ENCODE data around the gene ANXA1. TPM values are rescaled to one million over a fixed set of nuclear protein-coding genes. Genes with fewer than 3 reads are reported as not detected.

ANXA1 gene
- total and polyA plus RNA-seq, 4 experiments from 2014 or later: 324 to 1,202 (median 478) TPM

GRCh38 chr9:73213300-73213699, 61.6 kb downstream of the ANXA1 start:
- no peak for DNase-seq
- no peaks in the 10 kb centered on the region for H3K4me1 ChIP-seq (ENCODE audit: insufficient read depth, low read length)
- H3K4me3 ChIP-seq (ENCODE audit: low read length in 2 of 2): no peak overlapping the region
- H3K27ac ChIP-seq (ENCODE audit: low read depth, low read length): no peak overlapping the region
- ChIA-PET POLR2A (ENCODE audit: partially characterized antibody) (no interaction called here), CTCF (ENCODE audit: partially characterized antibody) (interaction anchor here (1.1 kb wide), 1 partner anchor 9 kb away, joined by 3 read pairs; no protein-coding TSS in a partner anchor)
- peaks cover 7 to 9% of the 10 kb centered on the region in 2 donors for H3K27me3 Mint-ChIP-seq
- H3K36me3 ChIP-seq (ENCODE audit: insufficient read depth, low read length): no peaks in the 10 kb centered on the region
- no peaks in the 10 kb centered on the region for H3K27me3 ChIP-seq (ENCODE audit: insufficient read depth, low read length)
- no peaks in the 10 kb centered on the region for H3K9me3 ChIP-seq (ENCODE audit: control insufficient read depth in 1 of 2, low read length in 2 of 2)
- intact Hi-C loops (cut with micrococcal nuclease): no loop called here
- no peaks in the 10 kb centered on the region for H3K9me3 Mint-ChIP-seq
- H3K4me1 Mint-ChIP-seq: no peaks in the 10 kb centered on the region
- H3K36me3 Mint-ChIP-seq: no peaks in the 10 kb centered on the region
- no peak overlapping the region for H3K4me3 Mint-ChIP-seq
- no peak overlapping the region for H3K27ac Mint-ChIP-seq

- Mint-ChIP-seq H3K4me3 (no peak overlapping the region), H3K27me3 (peaks cover 9 to 17% of the 10 kb centered on the region in 2 donors), H3K4me1 (no peaks in the 10 kb centered on the region), H3K36me3 (no peaks in the 10 kb centered on the region), H3K27ac (no peak overlapping the region), H3K9me3 (peaks cover 0 to 6% (median 0%) of the 10 kb centered on the region in 8 donors)
- H3K9me3 ChIP-seq (ENCODE audit: control insufficient read depth in 1 of 2, low read length in 2 of 2): no peaks in the 10 kb centered on the region
- POLR2A ChIA-PET (ENCODE audit: partially characterized antibody): no interaction called here
- no peaks in the 10 kb centered on the region for H3K4me1 ChIP-seq (ENCODE audit: insufficient read depth, low read length)
- H3K27me3 ChIP-seq (ENCODE audit: insufficient read depth, low read length): no peaks in the 10 kb centered on the region
- no peak overlapping the region for H3K27ac ChIP-seq (ENCODE audit: low read depth, low read length)
- CTCF ChIA-PET (ENCODE audit: partially characterized antibody): interaction anchor here (0.7 kb wide), 1 partner anchor 9 kb away, joined by 3 read pairs; no protein-coding TSS in a partner anchor
- intact Hi-C loops (cut with micrococcal nuclease): no loop called here
- H3K36me3 ChIP-seq (ENCODE audit: insufficient read depth, low read length): no peaks in the 10 kb centered on the region
- DNase-seq: no peak
- no peak overlapping the region for H3K4me3 ChIP-seq (ENCODE audit: low read length in 2 of 2)
These were observed 63.6 kb downstream of the ANXA1 start for GRCh38 chr9:73215249-73215648.

- H3K4me3 Mint-ChIP-seq: no peak overlapping the region
- H3K4me1 Mint-ChIP-seq: no peaks in the 10 kb centered on the region
- peaks cover 0 to 6% (median 0%) of the 10 kb centered on the region in 8 donors for H3K9me3 Mint-ChIP-seq
- ChIA-PET POLR2A (ENCODE audit: partially characterized antibody) (no interaction called here), CTCF (ENCODE audit: partially characterized antibody) (no interaction called here)
- H3K4me1 ChIP-seq (ENCODE audit: insufficient read depth, low read length): no peaks in the 10 kb centered on the region
- no peaks in the 10 kb centered on the region for H3K9me3 ChIP-seq (ENCODE audit: control insufficient read depth in 1 of 2, low read length in 2 of 2)
- peaks cover 12 to 20% of the 10 kb centered on the region in 2 donors for H3K27me3 Mint-ChIP-seq
- H3K36me3 Mint-ChIP-seq: no peaks in the 10 kb centered on the region
- H3K4me3 ChIP-seq (ENCODE audit: low read length in 2 of 2): no peak overlapping the region
- H3K27ac Mint-ChIP-seq: no peak overlapping the region
- H3K36me3 ChIP-seq (ENCODE audit: insufficient read depth, low read length): no peaks in the 10 kb centered on the region
- H3K27me3 ChIP-seq (ENCODE audit: insufficient read depth, low read length): no peaks in the 10 kb centered on the region
- no peak overlapping the region for H3K27ac ChIP-seq (ENCODE audit: low read depth, low read length)
- intact Hi-C loops (cut with micrococcal nuclease): no loop called here
- DNase-seq: no peak
These were observed 64.4 kb downstream of the ANXA1 start for GRCh38 chr9:73216100-73216499.

Other genes starting within 250 kb of the ANXA1 start
- 1 to 10 TPM in 1 of 2 experiments, under 1 TPM in 1; 0.44 to 1.2 TPM for gene ALDH1A1, start 198.8 kb upstream of the ANXA1 start, total RNA-seq
- not detected for gene ALDH1A1, start 198.8 kb upstream of the ANXA1 start, polyA plus RNA-seq

Measured in CD4-positive, alpha-beta memory T cell (primary cell).